ENCODE results near the gene RAB41. TPM values are rescaled to one million over a fixed set of nuclear protein-coding genes. Genes with fewer than 3 reads are reported as not detected.
A peak's percentile ranks its signal among the peaks of the same experiment; 100 is the strongest.

The RAB41 gene
- total and polyA plus RNA-seq, 2 of the 13 experiments (the other 11 are each of a cell fraction or from before 2014, with no cell fraction given): not detected

- no peak for TF ChIP-seq ZNF354B (CRISPR knock-in tag; IDR thresholded peaks at IDR 0.05)
- no peak for TF ChIP-seq GFI1 (CRISPR knock-in tag; IDR thresholded peaks at IDR 0.05; ENCODE audit: borderline replicate concordance)
- no peak for TF ChIP-seq KLF11 (CRISPR knock-in tag; IDR thresholded peaks at IDR 0.05)
- peak; percentile 44; the same call in 1 of the 2 replicates for TF ChIP-seq GMEB2 (CRISPR knock-in tag; IDR thresholded peaks at IDR 0.05; ENCODE audit: low read depth)
- no peak for TF ChIP-seq ZNF24 (IDR thresholded peaks at IDR 0.05)
- no peak for TF ChIP-seq TSC22D2 (CRISPR knock-in tag; IDR thresholded peaks at IDR 0.05; ENCODE audit: borderline replicate concordance)
- TF ChIP-seq ZNF367 (CRISPR knock-in tag; IDR thresholded peaks at IDR 0.05; ENCODE audit: borderline replicate concordance): no peak
- no peak; the same call in 1 of the 2 replicates for TF ChIP-seq ATF2 (CRISPR knock-in tag; IDR thresholded peaks at IDR 0.05)
- TF ChIP-seq ZNF496 (CRISPR knock-in tag; IDR thresholded peaks at IDR 0.05; ENCODE audit: insufficient replicate concordance): no peak
- no peak for TF ChIP-seq PITX1 (CRISPR knock-in tag; IDR thresholded peaks at IDR 0.05)
- no peak for TF ChIP-seq ZNF660 (CRISPR knock-in tag; IDR thresholded peaks at IDR 0.05; ENCODE audit: borderline replicate concordance, low read depth)
- TF ChIP-seq PAWR (CRISPR knock-in tag; IDR thresholded peaks at IDR 0.05; ENCODE audit: borderline replicate concordance): no peak
- TF ChIP-seq KLF12 (CRISPR knock-in tag; IDR thresholded peaks at IDR 0.05; ENCODE audit: borderline replicate concordance): no peak
- TF ChIP-seq ZNF607 (CRISPR knock-in tag; IDR thresholded peaks at IDR 0.05; ENCODE audit: borderline replicate concordance): no peak
- TF ChIP-seq NFATC3 (CRISPR knock-in tag; IDR thresholded peaks at IDR 0.05): no peak
- no peak for TF ChIP-seq TEAD2 (CRISPR knock-in tag; IDR thresholded peaks at IDR 0.05)
- TF ChIP-seq SNAI1 (CRISPR knock-in tag; IDR thresholded peaks at IDR 0.05; ENCODE audit: borderline replicate concordance): no peak
- TF ChIP-seq SRY (CRISPR knock-in tag; IDR thresholded peaks at IDR 0.05): no peak
- TF ChIP-seq RORA (CRISPR knock-in tag; IDR thresholded peaks at IDR 0.05): no peak
- TF ChIP-seq RBM39 (IDR thresholded peaks at IDR 0.05; ENCODE audit: low read depth, low read length, poor library complexity, severe bottlenecking): no peak
- TF ChIP-seq SIX4 (CRISPR knock-in tag; IDR thresholded peaks at IDR 0.05): no peak
- no peak for TF ChIP-seq ZNF839 (CRISPR knock-in tag; IDR thresholded peaks at IDR 0.05; ENCODE audit: borderline replicate concordance)
- TF ChIP-seq ZNF770 (CRISPR knock-in tag; IDR thresholded peaks at IDR 0.05): no peak
- TF ChIP-seq SP4 (CRISPR knock-in tag; IDR thresholded peaks at IDR 0.05): peak; percentile 66
- no peak for TF ChIP-seq ZNF737 (CRISPR knock-in tag; IDR thresholded peaks at IDR 0.05; ENCODE audit: borderline replicate concordance)
- TF ChIP-seq ZNF432 (CRISPR knock-in tag; IDR thresholded peaks at IDR 0.05; ENCODE audit: borderline replicate concordance): no peak
These were observed 8.1 kb downstream of the RAB41 start, which contains the start of the genes KIF4A and PDZD11 (continued) for GRCh38 chrX:70289793-70290770.
